Nephron progenitor cell (in vitro differentiated cells): Measurements from ENCODE around the gene NCS1.

Experiments used
- DNase-seq: peaks from one replicate; pipeline ENCODE4 v3.0.0; 2021
- H3K27ac Mint-ChIP-seq: 2 replicates; pipeline ENCODE4 v1.8.0; 2021; ENCODE audit warnings: mild to moderate bottlenecking, moderate library complexity, mixed read lengths
- H3K27me3 Mint-ChIP-seq: 2 replicates; pipeline ENCODE4 v1.8.0; 2021; ENCODE audit warnings: mild to moderate bottlenecking, low read depth, mixed read lengths; ENCODE audit not compliant: poor library complexity
- H3K36me3 Mint-ChIP-seq: 2 replicates; pipeline ENCODE4 v1.8.0; 2021; ENCODE audit warnings: low read depth, mixed read lengths
- H3K4me1 Mint-ChIP-seq: 2 replicates; pipeline ENCODE4 v1.8.0; 2021; ENCODE audit warnings: mixed read lengths
- H3K4me3 Mint-ChIP-seq: 2 replicates; pipeline ENCODE4 v1.8.0; 2021; ENCODE audit warnings: mild to moderate bottlenecking, moderate library complexity, mixed read lengths
- H3K9me3 Mint-ChIP-seq: 2 replicates; pipeline ENCODE4 v1.8.0; 2021; ENCODE audit warnings: mild to moderate bottlenecking, moderate library complexity, mixed read lengths
- CTCF ChIP-seq: fragments of 200-600 bp; sonication (generic); IDR thresholded peaks from 2 replicates; pipeline ENCODE4 v1.5.0; 2021; ENCODE audit warnings: antibody characterized with exemption

NCS1 gene

GRCh38 chr9:130138171-130138653 lies 34.0 kb upstream of the NCS1 start:
- Mint-ChIP-seq H3K4me1 (peaks cover 79% of the 10 kb centered on the region), H3K27me3 (peaks cover 6% of the 10 kb centered on the region), H3K4me3 (no peak overlapping the region), H3K27ac (peak overlapping the region; percentile 80), H3K9me3 (no peaks in the 10 kb centered on the region), H3K36me3 (peaks cover 30% of the 10 kb centered on the region)
- TF ChIP-seq CTCF: no peak
- DNase-seq: no peak

- TF ChIP-seq CTCF: no peak
- peaks cover 79% of the 10 kb centered on the region for H3K4me1 Mint-ChIP-seq
- H3K4me3 Mint-ChIP-seq: peak overlapping the region; percentile 38
- peak overlapping the region; percentile 92 for H3K27ac Mint-ChIP-seq
- DNase-seq: no peak
- peaks cover 25% of the 10 kb centered on the region for H3K36me3 Mint-ChIP-seq
- H3K27me3 Mint-ChIP-seq: peaks cover 6% of the 10 kb centered on the region
- no peaks in the 10 kb centered on the region for H3K9me3 Mint-ChIP-seq
These were observed 33.4 kb upstream of the NCS1 start for GRCh38 chr9:130138791-130139190.

GRCh38 chr9:130139251-130139650 lies 33.0 kb upstream of the NCS1 start:
- Mint-ChIP-seq H3K4me1 (peaks cover 83% of the 10 kb centered on the region), H3K36me3 (peaks cover 23% of the 10 kb centered on the region), H3K27ac (peak overlapping the region; percentile 92), H3K27me3 (peaks cover 6% of the 10 kb centered on the region), H3K9me3 (no peaks in the 10 kb centered on the region), H3K4me3 (peak overlapping the region; percentile 38)
- TF ChIP-seq CTCF: no peak
- no peak for DNase-seq

- Mint-ChIP-seq H3K27ac (peak overlapping the region; percentile 30), H3K4me3 (no peak overlapping the region), H3K27me3 (peaks cover 3% of the 10 kb centered on the region), H3K9me3 (no peaks in the 10 kb centered on the region), H3K36me3 (peaks cover 13% of the 10 kb centered on the region), H3K4me1 (peaks cover 80% of the 10 kb centered on the region)
- no peak for TF ChIP-seq CTCF
- no peak for DNase-seq
These were observed 31.5 kb upstream of the NCS1 start for GRCh38 chr9:130140706-130141105.

- no peak overlapping the region for H3K4me3 Mint-ChIP-seq
- no peaks in the 10 kb centered on the region for H3K9me3 Mint-ChIP-seq
- no peak overlapping the region for H3K27ac Mint-ChIP-seq
- H3K36me3 Mint-ChIP-seq: peaks cover under 1% of the 10 kb centered on the region
- no peak for TF ChIP-seq CTCF
- DNase-seq: no peak
- peaks cover 3% of the 10 kb centered on the region for H3K27me3 Mint-ChIP-seq
- peaks cover 71% of the 10 kb centered on the region for H3K4me1 Mint-ChIP-seq
These were observed 30.1 kb upstream of the NCS1 start for GRCh38 chr9:130142056-130142455.

GRCh38 chr9:130142641-130143040 lies 29.6 kb upstream of the NCS1 start:
- no peak for DNase-seq
- TF ChIP-seq CTCF: no peak
- H3K27me3 Mint-ChIP-seq: peaks cover 3% of the 10 kb centered on the region
- no peak overlapping the region for H3K4me3 Mint-ChIP-seq
- H3K4me1 Mint-ChIP-seq: peaks cover 65% of the 10 kb centered on the region
- H3K36me3 Mint-ChIP-seq: no peaks in the 10 kb centered on the region
- no peak overlapping the region for H3K27ac Mint-ChIP-seq
- no peaks in the 10 kb centered on the region for H3K9me3 Mint-ChIP-seq
